Renal cortical epithelial cell (primary cell): ENCODE data around the gene RASA3. TPM values are rescaled to one million over a fixed set of nuclear protein-coding genes. Genes with fewer than 3 reads are reported as not detected.

ENCODE experiments used
- DNase-seq: peaks from one replicate; pipeline ENCODE4 v3.0.0-alpha.2; 2011; ENCODE audit warnings: low read depth
- total RNA-seq: library from RNA; depleted of rRNA; stranded (reverse); fragments of >200 nt; gene quantifications from 2 replicates; pipeline ENCODE4 v1.2.3, GENCODE V29; 2014

The RASA3 gene
- total RNA-seq, 1 donor from 2014 or later, result 10.9 TPM

DNA sequence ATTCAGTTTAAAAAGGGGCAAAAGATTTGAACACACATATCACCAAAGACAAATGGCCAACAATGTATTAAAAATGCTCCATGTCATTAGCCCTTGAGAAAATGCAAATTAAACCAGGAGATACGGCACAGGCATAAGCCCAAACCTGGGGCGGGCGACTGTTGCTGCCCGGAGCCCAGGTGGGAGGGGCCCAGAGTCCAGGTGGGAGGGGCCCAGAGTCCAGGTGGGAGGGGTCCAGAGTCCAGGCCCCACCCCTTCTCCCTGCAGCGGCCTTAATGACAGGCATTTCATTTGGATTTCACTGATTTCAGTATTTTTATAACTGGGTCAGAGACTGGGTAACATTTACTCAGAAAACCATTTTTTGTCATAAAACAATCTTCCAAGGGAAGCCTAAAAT lies 78.2 kb downstream of the RASA3 start:
- no peak for DNase-seq

DNA sequence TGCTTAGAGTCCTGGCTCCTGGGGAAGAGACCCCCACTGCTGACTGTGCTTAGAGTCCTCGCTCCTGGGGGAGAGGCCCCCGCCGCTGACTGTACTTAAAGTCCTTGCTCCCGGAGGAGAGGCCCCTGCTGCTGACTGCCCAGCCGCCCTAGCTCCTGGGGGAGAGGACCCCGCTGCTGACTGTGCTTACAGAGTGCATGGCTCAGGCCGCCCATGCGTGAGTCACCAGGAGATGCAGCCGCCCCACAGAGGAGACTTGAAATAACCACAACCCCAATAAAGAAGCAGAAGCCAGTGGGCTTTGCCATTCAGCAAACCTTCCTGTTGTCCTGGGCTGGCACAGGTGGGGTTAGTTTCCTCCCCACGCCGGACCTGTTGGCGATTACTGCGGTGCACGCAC lies 79.4 kb downstream of the RASA3 start:
- peak; percentile 22 for DNase-seq

DNA sequence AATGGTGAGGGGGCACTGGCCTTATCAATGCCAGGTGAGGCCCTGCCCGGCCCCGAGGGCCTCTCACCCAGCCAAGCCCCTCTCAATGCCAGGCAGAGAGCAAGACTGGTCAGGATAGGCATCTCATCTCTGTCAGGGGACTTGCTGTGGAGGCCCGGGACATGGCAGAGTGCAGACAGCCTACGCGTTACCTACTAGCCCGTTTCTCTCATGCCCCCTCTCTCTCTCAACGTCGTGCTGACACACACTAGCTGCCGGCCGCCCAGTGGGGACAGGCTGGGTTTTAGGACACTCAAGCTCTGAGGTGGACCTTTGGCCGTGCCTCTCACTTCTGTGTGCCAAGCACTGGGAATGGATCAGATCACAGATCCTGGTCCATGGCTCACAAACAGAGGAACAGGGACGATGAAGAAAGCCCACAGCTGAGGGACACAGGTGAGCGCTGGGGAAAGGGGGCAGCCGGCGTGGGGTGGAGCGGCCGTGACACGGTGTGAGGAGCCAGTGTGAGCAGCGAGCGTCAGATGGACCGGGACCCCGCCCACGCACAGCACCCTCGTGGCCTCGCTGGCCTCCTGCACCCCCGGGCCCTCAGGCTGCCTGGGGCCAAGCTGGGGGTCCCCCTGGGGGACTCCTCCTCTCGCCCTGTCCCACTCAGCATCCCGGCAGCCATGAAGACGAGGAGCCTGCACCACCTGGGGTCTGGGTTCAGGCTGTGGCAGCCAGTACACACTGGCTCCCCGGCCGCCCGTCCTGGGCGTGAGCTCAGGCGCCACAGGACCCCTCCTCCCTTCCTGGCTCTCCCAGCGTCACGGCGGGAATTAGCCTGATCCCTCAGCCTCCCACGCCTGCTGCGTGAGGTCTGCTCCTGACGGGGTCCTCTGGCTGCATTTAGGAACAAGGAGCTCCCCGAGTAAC lies 81.6 kb downstream of the RASA3 start:
- DNase-seq, result no peak

GRCh38 chr13:114049626-114050101 lies 82.8 kb downstream of the RASA3 start:
- no peak for DNase-seq

GRCh38 chr13:114049026-114049425 lies 83.4 kb downstream of the RASA3 start:
- DNase-seq, result no peak

GRCh38 chr13:114048443-114048842 lies 84.0 kb downstream of the RASA3 start:
- DNase-seq, result no peak

GRCh38 chr13:114047358-114047881 lies 85.0 kb downstream of the RASA3 start:
- peak; percentile 92 for DNase-seq

DNA sequence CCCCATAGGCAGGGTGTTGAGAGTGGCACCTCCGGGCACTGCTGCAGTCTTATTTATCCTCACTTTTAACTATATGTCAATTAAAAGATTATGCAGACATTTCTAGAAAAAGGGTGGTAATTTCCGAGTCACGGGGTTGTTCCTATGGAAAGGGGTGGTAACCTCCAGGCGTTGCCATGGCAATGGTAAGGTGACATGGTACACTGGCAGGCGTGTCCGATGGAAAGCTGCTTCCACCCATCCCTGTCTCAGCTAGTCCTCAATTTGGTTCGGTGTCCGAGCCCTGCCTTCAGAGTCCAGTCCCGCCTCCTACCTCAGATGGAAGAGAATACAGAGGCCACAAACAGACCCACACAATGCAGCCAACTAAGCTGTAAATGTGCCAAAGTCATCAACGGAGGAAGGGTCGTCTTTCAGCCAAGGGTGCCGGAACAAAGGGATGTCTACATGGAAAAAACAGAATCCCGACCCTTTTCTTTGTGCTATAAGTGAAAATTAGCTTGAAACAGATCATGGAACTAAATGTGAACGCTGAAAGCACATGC lies 85.9 kb downstream of the RASA3 start:
- no peak for DNase-seq

- no peak for DNase-seq
These were observed 87.2 kb downstream of the RASA3 start for GRCh38 chr13:114045113-114045735.

DNA sequence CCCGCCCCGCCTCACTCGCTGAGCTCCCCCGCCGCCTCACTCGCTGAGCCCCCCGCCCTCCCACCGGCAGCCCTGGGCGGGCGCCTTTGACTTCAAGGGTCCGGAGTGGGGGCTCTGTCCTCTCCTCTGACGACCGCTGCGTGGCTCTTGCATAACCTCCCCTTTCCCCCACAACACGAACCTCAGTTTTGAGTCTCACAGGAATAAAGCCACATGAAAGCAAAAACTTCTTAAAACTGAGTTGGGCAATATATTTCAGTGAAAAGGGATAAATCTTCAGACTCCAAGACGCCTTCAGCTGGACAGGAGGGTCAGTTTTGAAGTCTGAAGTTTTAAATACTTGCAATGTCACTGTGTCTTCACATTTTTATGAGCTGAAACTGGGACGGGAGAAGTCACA lies 87.9 kb downstream of the RASA3 start:
- DNase-seq, result peak; percentile 30

DNA sequence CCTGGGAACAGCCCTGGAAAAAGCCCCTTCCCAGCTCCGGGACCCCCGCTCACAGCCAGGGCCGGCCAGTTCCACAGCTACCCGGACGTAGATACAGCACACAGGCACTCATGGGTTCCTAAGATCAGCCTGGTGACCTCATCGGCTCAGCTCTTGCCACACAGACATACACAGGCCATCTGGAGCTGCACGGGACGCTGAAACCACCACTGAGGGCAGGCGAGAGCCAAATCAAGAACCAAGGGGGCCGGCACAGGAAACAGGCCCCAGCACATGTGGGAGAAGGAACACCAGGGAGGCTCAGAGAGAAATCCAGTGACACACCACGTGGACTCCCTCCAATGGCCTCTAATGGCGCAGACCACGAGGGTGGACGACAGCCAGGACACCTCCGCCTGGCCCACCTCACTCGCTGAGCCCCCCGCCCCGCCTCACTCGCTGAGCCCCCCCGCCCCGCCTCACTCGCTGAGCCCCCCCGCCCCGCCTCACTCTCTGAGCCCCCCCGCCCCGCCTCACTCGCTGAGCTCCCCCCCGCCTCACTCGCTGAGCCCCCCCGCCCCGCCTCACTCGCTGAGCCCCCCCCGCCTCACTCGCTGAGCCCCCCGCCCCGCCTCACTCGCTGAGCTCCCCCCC lies 88.9 kb downstream of the RASA3 start:
- peak; percentile 28 for DNase-seq

DNA sequence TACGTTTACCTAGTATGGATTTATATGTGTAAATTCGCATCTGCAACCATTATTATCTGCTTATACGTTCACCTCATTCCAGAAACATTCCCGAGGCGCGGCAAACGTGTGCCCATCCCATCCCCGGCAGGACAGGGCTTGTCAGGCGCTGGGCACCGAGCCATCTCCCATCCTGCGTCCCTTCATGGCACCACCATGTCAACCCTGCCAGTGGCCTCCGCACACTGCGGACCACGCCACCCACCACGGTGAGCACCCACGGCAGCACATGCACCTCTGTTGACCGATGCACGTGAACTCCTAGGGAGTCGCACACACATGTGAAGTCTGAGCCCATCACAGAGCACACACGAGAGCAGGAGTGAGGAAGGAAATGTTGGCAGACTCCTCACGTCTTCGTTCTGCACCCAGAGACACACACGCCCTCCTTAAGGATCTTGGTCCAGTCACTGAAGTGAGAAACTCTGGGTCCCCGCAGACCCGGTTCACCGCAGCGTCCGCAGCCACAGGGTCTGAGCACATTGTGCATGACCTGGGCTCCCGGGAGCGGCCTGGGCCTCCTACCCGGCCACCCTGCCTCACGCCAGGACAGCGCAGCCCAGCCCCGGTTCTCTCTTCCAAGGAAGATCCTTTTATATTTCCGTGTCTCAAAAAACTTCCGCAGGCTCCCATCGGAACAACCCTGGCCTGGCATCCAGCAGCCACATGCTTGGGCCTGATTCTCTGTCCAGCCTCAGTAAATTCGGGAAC lies 90.2 kb downstream of the RASA3 start:
- DNase-seq, result no peak

- no peak for DNase-seq
These were observed 90.9 kb downstream of the RASA3 start for GRCh38 chr13:114041493-114041892.

GRCh38 chr13:114039471-114040141 lies 92.8 kb downstream of the RASA3 start:
- DNase-seq, result no peak

DNA sequence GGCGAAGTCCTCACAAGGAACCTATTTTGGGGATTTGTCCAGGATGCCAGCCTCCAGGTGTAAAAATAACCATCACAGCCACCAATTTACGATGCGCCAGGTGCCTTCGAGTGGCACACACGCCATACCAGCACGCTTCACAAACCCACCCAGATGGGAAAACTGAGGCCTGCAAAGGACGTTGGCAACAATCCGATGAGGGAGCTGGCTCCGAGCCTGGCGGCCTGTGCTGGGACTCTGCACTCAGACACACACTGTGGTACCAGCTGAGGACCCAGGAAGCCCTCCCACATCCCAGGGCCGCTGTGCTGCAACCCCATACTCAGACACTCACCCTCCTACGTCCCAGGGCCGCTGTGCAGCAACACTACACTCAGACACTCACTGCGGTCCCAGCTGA lies 93.5 kb downstream of the RASA3 start:
- no peak for DNase-seq

DNA sequence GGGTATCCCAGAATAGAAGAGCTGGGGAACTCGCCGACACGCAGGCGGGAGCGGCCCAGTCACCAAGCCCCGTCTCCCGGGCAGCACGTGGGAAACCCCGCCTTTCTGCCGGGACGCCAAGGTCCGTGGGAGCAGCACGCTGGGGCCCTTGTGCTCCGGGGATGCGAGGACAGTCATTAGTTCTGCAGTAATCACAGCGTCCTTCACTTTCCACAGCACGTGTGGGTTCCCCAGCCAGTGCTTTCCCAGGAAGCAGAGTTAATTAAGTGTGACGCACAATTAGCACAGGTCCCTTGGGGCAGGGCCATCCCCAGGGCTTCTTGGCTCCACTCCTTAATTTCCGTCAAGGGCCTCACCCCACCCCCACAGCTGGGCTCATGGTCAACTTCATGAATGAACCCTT lies 94.2 kb downstream of the RASA3 start:
- peak; percentile 51 for DNase-seq

GRCh38 chr13:114037674-114038073 lies 94.7 kb downstream of the RASA3 start:
- no peak for DNase-seq

GRCh38 chr13:114035583-114036531 lies 96.6 kb downstream of the RASA3 start:
- DNase-seq, result peak; percentile 17

- DNase-seq, result no peak
These were observed 97.2 kb downstream of the RASA3 start for GRCh38 chr13:114035186-114035582.

- DNase-seq, result no peak
These were observed 97.9 kb downstream of the RASA3 start for GRCh38 chr13:114034481-114034891.
